HG03039 (cell line): Measurements from ENCODE around the gene EPB41L5.
"Not testable (repeated sequence)": the region's sequence is repeated elsewhere in the genome, so short reads cannot be mapped to it uniquely, and the experiment has no call there.

Experiments
- ATAC-seq: cut with Tn5 transposase; IDR thresholded peaks from one replicate; pipeline ENCODE4 v1.9.1; 2021; ENCODE audit warnings: mild to moderate bottlenecking, moderate library complexity; ENCODE audit not compliant: unreplicated experiment

The EPB41L5 gene

GRCh38 chr2:120140866-120141265 is 128.0 kb downstream of the EPB41L5 start:
- no peak for ATAC-seq

GRCh38 chr2:120141300-120142069 is 128.6 kb downstream of the EPB41L5 start:
- ATAC-seq = no peak

- ATAC-seq = no peak
These were observed 129.8 kb downstream of the EPB41L5 start for GRCh38 chr2:120142528-120143219.

- ATAC-seq = no peak
These were observed 135.4 kb downstream of the EPB41L5 start for GRCh38 chr2:120148229-120148628.

- ATAC-seq = no peak
These were observed 135.8 kb downstream of the EPB41L5 start for GRCh38 chr2:120148669-120149068.

GRCh38 chr2:120149406-120149805 is 136.5 kb downstream of the EPB41L5 start:
- ATAC-seq = no peak

- ATAC-seq = no peak
These were observed 137.2 kb downstream of the EPB41L5 start for GRCh38 chr2:120150040-120150482.

GRCh38 chr2:120155308-120155707 is 142.4 kb downstream of the EPB41L5 start:
- ATAC-seq = no peak

GRCh38 chr2:120158658-120159057 is 145.8 kb downstream of the EPB41L5 start:
- not testable (repeated sequence) for ATAC-seq

- no peak for ATAC-seq
These were observed 148.3 kb downstream of the EPB41L5 start for GRCh38 chr2:120161190-120161589.

- ATAC-seq = no peak
These were observed 149.8 kb downstream of the EPB41L5 start for GRCh38 chr2:120162716-120163115.

- no peak for ATAC-seq
These were observed 154.4 kb downstream of the EPB41L5 start for GRCh38 chr2:120167272-120167671.

GRCh38 chr2:120169020-120169419 is 156.1 kb downstream of the EPB41L5 start:
- no peak for ATAC-seq

- no peak for ATAC-seq
These were observed 162.2 kb downstream of the EPB41L5 start for GRCh38 chr2:120174963-120175581.

GRCh38 chr2:120176526-120176925 is 163.6 kb downstream of the EPB41L5 start:
- ATAC-seq = no peak

GRCh38 chr2:120177001-120177621 is 164.2 kb downstream of the EPB41L5 start:
- ATAC-seq = peak; percentile 97

GRCh38 chr2:120177973-120178372 is 165.1 kb downstream of the EPB41L5 start:
- ATAC-seq = no peak

- no peak for ATAC-seq
These were observed 166.5 kb downstream of the EPB41L5 start for GRCh38 chr2:120179396-120179795.

- ATAC-seq = no peak
These were observed 167.2 kb downstream of the EPB41L5 start for GRCh38 chr2:120180066-120180465.

GRCh38 chr2:120182019-120182560 is 169.2 kb downstream of the EPB41L5 start:
- no peak for ATAC-seq

GRCh38 chr2:120189189-120189588 is 176.3 kb downstream of the EPB41L5 start:
- no peak for ATAC-seq
